ENCODE measurements around the gene SLIT3.

Gene SLIT3

GRCh38 chr5:169173372-169173771 is 127.6 kb downstream of the SLIT3 start (continued):
- no peak for TF ChIP-seq INSM2 (tag by site-specific recombination; IDR thresholded peaks at IDR 0.05)
- no peak for TF ChIP-seq ZNF654 (tag by site-specific recombination; IDR thresholded peaks at IDR 0.05; ENCODE audit: low read depth)
- no peak for TF ChIP-seq KLF9 (tag by site-specific recombination; IDR thresholded peaks at IDR 0.05; ENCODE audit: low read depth)
- TF ChIP-seq ZNF423 (tag by site-specific recombination; IDR thresholded peaks at IDR 0.05): no peak
- TF ChIP-seq ZNF600 (tag by site-specific recombination; IDR thresholded peaks at IDR 0.05): no peak
- no peak for TF ChIP-seq ZNF239 (tag by site-specific recombination; IDR thresholded peaks at IDR 0.05)
- TF ChIP-seq ZNF660 (tag by site-specific recombination; IDR thresholded peaks at IDR 0.05): no peak
- TF ChIP-seq SALL2 (tag by site-specific recombination; IDR thresholded peaks at IDR 0.05; ENCODE audit: borderline replicate concordance): no peak

DNA sequence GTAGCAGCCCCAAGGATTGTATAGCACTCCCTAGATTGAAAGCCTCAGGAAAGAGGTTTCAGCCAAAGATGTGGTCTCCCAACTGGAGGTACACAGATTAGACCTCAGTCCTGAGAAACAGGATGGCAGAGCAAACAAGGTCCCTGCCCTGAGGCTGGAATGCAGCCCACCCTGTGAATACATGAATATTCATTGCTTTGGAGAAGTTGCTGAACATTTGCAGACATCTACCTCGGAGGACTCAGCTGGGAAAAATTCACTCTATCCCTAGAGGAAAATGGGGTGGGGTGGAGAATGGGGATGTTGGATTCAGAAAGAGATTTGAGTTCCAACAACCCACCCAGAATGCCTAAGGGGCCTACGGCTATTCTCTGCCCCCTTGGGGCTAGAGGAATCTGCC is 129.4 kb downstream of the SLIT3 start:
- TF ChIP-seq ZNF2 (tag by site-specific recombination; IDR thresholded peaks at IDR 0.05): no peak
- no peak for TF ChIP-seq ELK4 (IDR thresholded peaks at IDR 0.05; ENCODE audit: borderline replicate concordance, low read depth, low read length)
- TF ChIP-seq, protein P1, sequence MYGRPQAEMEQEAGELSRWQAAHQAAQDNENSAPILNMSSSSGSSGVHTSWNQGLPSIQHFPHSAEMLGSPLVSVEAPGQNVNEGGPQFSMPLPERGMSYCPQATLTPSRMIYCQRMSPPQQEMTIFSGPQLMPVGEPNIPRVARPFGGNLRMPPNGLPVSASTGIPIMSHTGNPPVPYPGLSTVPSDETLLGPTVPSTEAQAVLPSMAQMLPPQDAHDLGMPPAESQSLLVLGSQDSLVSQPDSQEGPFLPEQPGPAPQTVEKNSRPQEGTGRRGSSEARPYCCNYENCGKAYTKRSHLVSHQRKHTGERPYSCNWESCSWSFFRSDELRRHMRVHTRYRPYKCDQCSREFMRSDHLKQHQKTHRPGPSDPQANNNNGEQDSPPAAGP (tag by site-specific recombination; IDR thresholded peaks at IDR 0.05): no peak
- no peak for TF ChIP-seq ZNF214 (tag by site-specific recombination; IDR thresholded peaks at IDR 0.05; ENCODE audit: borderline replicate concordance)
- H3K4me1 ChIP-seq (ENCODE audit: control insufficient read depth, insufficient read depth, low read length): no peaks in the 10 kb centered on the region
- no peaks in the 10 kb centered on the region for H3K36me3 ChIP-seq (ENCODE audit: control insufficient read depth in 2 of 2, insufficient read depth in 1 of 2, low read length in 2 of 2)
- CTCF ChIA-PET: no interaction called here
- no peak overlapping the region for H3K27ac ChIP-seq (ENCODE audit: extremely low read depth, low read depth, low read length)
- H3K4me3 ChIP-seq (ENCODE audit: low read depth, low read length): no peak overlapping the region
- H3K9me3 ChIP-seq (ENCODE audit: control insufficient read depth, insufficient read depth, low read depth, low read length): no peaks in the 10 kb centered on the region
- POLR2A ChIA-PET: no interaction called here

DNA sequence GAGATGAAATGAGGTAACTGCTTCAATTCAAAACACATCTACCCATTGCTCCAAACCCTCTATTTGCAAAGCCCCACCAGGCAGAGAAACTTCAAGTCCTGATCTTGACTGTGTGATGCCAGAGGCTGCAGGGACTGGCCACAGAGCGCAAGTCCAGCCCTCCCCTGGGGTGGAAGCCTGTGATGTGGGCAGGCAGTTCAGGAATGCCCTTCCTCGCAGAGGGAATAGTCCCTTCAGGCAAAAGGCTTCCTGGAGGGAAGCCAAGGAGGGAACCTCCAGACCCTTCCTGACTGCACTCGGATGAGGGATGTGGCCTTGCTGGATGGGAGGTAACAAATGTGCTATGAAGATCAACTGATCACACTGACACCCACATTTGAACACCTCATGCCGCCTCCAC is 131.2 kb downstream of the SLIT3 start:
- CTCF ChIA-PET: interaction anchor here (1.2 kb wide), 1 partner anchor 132 kb away, joined by 3 read pairs; no protein-coding TSS in a partner anchor

More for the DNA sequence above, 131.2 kb downstream of the SLIT3 start:
- POLR2A ChIA-PET: no interaction called here
- H3K4me3 ChIP-seq (ENCODE audit: low read depth, low read length): no peak overlapping the region
- no peaks in the 10 kb centered on the region for H3K9me3 ChIP-seq (ENCODE audit: control insufficient read depth, insufficient read depth, low read depth, low read length)
- H3K27ac ChIP-seq (ENCODE audit: extremely low read depth, low read depth, low read length): no peak overlapping the region
- 0 out of 2 replicates have a peak, but pooled peaks have one; percentile 34 for TF ChIP-seq EGR2 (tag by site-specific recombination; IDR thresholded peaks at IDR 0.05; ENCODE audit: low read depth)
- TF ChIP-seq, protein P2, sequence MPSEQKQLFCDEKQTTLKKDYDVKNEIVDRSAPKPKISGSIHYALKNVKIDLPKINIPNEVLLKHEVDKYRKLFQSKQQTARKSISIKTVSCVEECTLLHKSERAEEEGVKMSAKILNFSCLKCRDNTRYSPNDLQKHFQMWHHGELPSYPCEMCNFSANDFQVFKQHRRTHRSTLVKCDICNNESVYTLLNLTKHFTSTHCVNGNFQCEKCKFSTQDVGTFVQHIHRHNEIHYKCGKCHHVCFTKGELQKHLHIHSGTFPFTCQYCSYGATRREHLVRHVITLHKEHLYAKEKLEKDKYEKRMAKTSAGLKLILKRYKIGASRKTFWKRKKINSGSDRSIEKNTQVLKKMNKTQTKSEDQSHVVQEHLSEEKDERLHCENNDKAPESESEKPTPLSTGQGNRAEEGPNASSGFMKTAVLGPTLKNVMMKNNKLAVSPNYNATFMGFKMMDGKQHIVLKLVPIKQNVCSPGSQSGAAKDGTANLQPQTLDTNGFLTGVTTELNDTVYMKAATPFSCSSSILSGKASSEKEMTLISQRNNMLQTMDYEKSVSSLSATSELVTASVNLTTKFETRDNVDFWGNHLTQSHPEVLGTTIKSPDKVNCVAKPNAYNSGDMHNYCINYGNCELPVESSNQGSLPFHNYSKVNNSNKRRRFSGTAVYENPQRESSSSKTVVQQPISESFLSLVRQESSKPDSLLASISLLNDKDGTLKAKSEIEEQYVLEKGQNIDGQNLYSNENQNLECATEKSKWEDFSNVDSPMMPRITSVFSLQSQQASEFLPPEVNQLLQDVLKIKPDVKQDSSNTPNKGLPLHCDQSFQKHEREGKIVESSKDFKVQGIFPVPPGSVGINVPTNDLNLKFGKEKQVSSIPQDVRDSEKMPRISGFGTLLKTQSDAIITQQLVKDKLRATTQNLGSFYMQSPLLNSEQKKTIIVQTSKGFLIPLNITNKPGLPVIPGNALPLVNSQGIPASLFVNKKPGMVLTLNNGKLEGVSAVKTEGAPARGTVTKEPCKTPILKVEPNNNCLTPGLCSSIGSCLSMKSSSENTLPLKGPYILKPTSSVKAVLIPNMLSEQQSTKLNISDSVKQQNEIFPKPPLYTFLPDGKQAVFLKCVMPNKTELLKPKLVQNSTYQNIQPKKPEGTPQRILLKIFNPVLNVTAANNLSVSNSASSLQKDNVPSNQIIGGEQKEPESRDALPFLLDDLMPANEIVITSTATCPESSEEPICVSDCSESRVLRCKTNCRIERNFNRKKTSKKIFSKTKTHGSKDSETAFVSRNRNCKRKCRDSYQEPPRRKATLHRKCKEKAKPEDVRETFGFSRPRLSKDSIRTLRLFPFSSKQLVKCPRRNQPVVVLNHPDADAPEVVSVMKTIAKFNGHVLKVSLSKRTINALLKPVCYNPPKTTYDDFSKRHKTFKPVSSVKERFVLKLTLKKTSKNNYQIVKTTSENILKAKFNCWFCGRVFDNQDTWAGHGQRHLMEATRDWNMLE (tag by site-specific recombination; conservative IDR thresholded peaks at IDR 0.05; ENCODE audit: low read depth): no peak
- TF ChIP-seq, protein P3, sequence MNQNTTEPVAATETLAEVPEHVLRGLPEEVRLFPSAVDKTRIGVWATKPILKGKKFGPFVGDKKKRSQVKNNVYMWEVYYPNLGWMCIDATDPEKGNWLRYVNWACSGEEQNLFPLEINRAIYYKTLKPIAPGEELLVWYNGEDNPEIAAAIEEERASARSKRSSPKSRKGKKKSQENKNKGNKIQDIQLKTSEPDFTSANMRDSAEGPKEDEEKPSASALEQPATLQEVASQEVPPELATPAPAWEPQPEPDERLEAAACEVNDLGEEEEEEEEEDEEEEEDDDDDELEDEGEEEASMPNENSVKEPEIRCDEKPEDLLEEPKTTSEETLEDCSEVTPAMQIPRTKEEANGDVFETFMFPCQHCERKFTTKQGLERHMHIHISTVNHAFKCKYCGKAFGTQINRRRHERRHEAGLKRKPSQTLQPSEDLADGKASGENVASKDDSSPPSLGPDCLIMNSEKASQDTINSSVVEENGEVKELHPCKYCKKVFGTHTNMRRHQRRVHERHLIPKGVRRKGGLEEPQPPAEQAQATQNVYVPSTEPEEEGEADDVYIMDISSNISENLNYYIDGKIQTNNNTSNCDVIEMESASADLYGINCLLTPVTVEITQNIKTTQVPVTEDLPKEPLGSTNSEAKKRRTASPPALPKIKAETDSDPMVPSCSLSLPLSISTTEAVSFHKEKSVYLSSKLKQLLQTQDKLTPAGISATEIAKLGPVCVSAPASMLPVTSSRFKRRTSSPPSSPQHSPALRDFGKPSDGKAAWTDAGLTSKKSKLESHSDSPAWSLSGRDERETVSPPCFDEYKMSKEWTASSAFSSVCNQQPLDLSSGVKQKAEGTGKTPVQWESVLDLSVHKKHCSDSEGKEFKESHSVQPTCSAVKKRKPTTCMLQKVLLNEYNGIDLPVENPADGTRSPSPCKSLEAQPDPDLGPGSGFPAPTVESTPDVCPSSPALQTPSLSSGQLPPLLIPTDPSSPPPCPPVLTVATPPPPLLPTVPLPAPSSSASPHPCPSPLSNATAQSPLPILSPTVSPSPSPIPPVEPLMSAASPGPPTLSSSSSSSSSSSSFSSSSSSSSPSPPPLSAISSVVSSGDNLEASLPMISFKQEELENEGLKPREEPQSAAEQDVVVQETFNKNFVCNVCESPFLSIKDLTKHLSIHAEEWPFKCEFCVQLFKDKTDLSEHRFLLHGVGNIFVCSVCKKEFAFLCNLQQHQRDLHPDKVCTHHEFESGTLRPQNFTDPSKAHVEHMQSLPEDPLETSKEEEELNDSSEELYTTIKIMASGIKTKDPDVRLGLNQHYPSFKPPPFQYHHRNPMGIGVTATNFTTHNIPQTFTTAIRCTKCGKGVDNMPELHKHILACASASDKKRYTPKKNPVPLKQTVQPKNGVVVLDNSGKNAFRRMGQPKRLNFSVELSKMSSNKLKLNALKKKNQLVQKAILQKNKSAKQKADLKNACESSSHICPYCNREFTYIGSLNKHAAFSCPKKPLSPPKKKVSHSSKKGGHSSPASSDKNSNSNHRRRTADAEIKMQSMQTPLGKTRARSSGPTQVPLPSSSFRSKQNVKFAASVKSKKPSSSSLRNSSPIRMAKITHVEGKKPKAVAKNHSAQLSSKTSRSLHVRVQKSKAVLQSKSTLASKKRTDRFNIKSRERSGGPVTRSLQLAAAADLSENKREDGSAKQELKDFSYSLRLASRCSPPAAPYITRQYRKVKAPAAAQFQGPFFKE (tag by site-specific recombination; IDR thresholded peaks at IDR 0.05; ENCODE audit: borderline replicate concordance): no peak
- TF ChIP-seq ZFHX2 (tag by site-specific recombination; conservative IDR thresholded peaks at IDR 0.05): peak; percentile 33; the same call in 1 of the 2 replicates
- H3K4me1 ChIP-seq (ENCODE audit: control insufficient read depth, insufficient read depth, low read length): no peaks in the 10 kb centered on the region
- no peaks in the 10 kb centered on the region for H3K36me3 ChIP-seq (ENCODE audit: control insufficient read depth in 2 of 2, insufficient read depth in 1 of 2, low read length in 2 of 2)
